Activated CD4-positive, alpha-beta T cell treated with anti-CD3 and anti-CD28 coated beads, Interleukin-2, amount 10 ng/mL, durations not matched to agents 7 days and 5 days (primary cell): Measurements from ENCODE around the gene CAV3. TPM values are rescaled to one million over a fixed set of nuclear protein-coding genes. Genes with fewer than 3 reads are reported as not detected.

Experiments used
- CTCF ChIA-PET: fragments of 350-600 bp; sonication (Branson Sonifier 250); formaldehyde crosslinking; loops from one replicate; lab custom pipeline; 2021; ENCODE audit warnings: antibody characterized with exemption; lab: Charles Lee
- POLR2A ChIA-PET: fragments of 350-600 bp; sonication (Branson Sonifier 250); formaldehyde crosslinking; loops from one replicate; lab custom pipeline; 2021; ENCODE audit warnings: antibody characterized with exemption; lab: Charles Lee
- DNase-seq: peaks from one replicate; pipeline ENCODE4 v3.0.0-alpha.2; 2020
- H3K27ac Mint-ChIP-seq: one replicate; pipeline ENCODE4 v1.8.0; 2021; ENCODE audit warnings: mild to moderate bottlenecking, moderate library complexity, mixed read lengths
- H3K27me3 Mint-ChIP-seq: one replicate; pipeline ENCODE4 v1.8.0; 2021; ENCODE audit warnings: mixed read lengths
- H3K36me3 Mint-ChIP-seq: one replicate; pipeline ENCODE4 v1.8.0; 2021; ENCODE audit warnings: low read depth, mixed read lengths
- H3K4me1 Mint-ChIP-seq: one replicate; pipeline ENCODE4 v1.8.0; 2021; ENCODE audit warnings: mixed read lengths
- H3K4me3 Mint-ChIP-seq: one replicate; pipeline ENCODE4 v1.8.0; 2021; ENCODE audit warnings: mild to moderate bottlenecking, moderate library complexity, mixed read lengths
- H3K9me3 Mint-ChIP-seq: one replicate; pipeline ENCODE4 v1.8.0; 2021; ENCODE audit warnings: mixed read lengths
- total RNA-seq, 2 experiments: library from RNA; stranded (reverse); gene quantifications; one replicate each; pipeline ENCODE4 v1.2.3, GENCODE V29; 2021

The CAV3 gene
- total RNA-seq, 2 experiments from 2014 or later = not detected

DNA sequence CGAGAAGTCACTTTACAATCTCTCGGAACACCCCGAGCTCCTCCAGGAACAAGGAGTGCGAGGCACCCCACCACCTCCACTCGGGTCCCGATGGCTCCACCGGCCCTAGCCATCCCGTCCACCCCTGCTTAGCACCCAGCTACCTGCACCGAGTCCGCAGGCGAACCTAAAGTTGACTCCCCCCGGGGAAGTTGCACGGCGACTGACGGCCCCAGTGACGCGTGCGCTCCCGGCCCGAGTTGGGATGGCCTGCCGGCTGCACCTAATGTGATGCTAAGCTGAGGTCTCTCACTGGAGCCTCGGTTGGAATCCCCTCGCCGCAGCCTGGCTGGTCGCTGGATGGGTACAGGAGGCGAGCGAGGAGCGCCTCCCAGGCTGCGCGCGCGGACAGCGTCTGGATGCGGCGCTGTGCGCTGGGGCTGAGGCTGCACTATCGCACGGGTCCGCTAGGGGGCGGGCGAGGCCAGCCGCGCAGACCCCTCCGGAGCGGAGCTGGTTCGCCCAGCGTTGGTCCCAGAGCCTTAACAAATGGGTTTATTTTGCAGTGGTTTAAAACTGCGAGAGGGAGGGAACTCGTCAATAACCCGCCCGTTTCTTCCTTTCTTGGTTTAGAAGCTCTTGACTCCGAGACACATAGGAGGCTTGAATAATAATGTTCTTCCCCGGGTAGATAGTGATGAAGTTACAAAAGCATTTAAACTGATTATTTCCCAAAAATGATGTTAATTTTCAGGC, 35.7 kb downstream of the CAV3 start, which contains the start of gene OXTR:
Gene OXTR (minus strand): TSS at position 526 of the 735 bp plus-strand sequence. CDS start 1,426 bp downstream, outside the sequence.
- peak; percentile 52 for DNase-seq
- Mint-ChIP-seq H3K27me3 (peaks cover 52% of the 10 kb centered on the region), H3K4me3 (peak within 1 kb of the TSS; percentile 39), H3K27ac (no peak within 1 kb of the TSS), H3K9me3 (no peaks in the 10 kb centered on the region), H3K4me1 (peaks cover 15% of the 10 kb centered on the region), H3K36me3 (no peaks in the 10 kb centered on the region)
- CTCF ChIA-PET = interaction anchor here (0.7 to 1.4 kb wide), 4 partner anchors 13 to 30 kb away, joined by 3 read pairs; no protein-coding TSS in a partner anchor
- POLR2A ChIA-PET = no interaction called here

DNA sequence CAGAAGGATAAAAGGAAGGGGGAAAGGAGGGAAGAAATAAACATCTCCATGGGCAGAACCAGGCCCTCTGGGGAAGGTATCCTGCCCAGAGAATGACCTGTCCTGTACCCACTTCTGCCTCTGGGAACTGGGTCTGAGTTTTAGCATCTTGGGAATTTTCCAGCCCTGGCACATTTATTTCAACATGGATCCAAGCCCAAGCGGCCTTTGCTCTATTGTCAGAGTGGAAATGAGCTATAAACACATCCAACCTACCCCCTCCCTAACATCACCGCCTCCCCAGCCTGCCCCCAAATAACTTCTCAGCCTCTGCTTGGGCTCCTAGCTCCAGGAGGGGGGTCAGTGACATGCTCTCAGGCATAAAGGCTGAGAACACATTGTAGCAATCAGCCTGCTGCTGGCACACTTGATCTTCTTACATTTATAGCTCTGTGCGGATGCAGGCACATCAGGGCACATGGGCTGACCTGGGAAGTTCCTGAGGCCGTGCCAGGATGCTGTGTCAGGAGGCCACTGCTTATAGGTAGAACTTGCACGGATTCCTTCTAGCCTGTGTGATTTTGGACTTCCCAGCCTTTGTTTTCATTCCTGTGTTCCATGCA, 40.4 kb downstream of the CAV3 start:
- Mint-ChIP-seq H3K27me3 (peaks cover 23% of the 10 kb centered on the region), H3K4me1 (peaks cover 6% of the 10 kb centered on the region), H3K27ac (no peak overlapping the region), H3K4me3 (no peak overlapping the region), H3K36me3 (no peaks in the 10 kb centered on the region), H3K9me3 (no peaks in the 10 kb centered on the region)
- POLR2A ChIA-PET = no interaction called here
- no peak for DNase-seq
- CTCF ChIA-PET = no interaction called here

DNA sequence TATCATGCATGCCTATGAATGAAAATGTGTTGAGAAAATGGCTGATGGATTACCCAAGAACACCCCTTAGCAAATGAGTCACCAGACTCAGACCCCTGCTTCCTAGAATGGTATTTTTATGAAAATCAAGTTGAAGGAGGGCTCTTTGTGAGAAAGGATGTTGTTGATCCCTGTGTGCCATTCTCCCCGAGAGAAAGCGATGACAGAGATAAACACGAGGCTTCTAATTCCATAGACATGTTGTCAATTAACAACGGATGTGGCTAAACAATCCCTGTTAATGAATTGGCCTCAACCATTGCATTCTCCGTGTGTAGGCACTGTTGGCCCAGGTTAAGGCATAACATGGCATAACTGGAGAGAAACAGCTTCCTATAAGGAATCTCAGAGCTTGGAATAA, 41.6 kb downstream of the CAV3 start:
- H3K27ac Mint-ChIP-seq = no peak overlapping the region
- H3K4me3 Mint-ChIP-seq = no peak overlapping the region
- POLR2A ChIA-PET = no interaction called here
- CTCF ChIA-PET = no interaction called here
- no peaks in the 10 kb centered on the region for H3K9me3 Mint-ChIP-seq
- H3K27me3 Mint-ChIP-seq = peaks cover 12% of the 10 kb centered on the region
- H3K36me3 Mint-ChIP-seq = no peaks in the 10 kb centered on the region
- no peak for DNase-seq
- no peaks in the 10 kb centered on the region for H3K4me1 Mint-ChIP-seq

DNA sequence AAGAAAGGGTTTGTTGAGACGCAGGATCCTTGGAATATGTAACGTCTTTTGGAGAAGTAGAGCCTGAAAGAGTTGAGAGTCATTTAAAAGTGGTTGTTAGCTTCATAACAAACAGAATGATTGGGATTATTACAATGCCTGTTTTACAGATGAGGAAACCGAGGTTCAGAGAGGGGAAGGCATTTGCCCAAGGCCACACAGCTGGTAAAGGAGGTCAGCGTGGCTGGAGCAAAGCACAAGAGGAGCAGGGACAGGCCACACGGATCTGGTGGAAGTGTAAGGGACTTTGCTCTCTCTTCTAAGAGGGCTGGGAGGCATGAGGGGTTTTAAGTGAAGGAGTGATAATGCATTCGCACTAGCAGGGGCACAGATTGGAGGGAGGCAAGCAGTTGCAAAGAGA, 42.0 kb downstream of the CAV3 start:
- DNase-seq = no peak
- Mint-ChIP-seq H3K4me1 (no peaks in the 10 kb centered on the region), H3K9me3 (no peaks in the 10 kb centered on the region), H3K27ac (no peak overlapping the region), H3K27me3 (peaks cover 8% of the 10 kb centered on the region), H3K4me3 (no peak overlapping the region), H3K36me3 (no peaks in the 10 kb centered on the region)
- CTCF ChIA-PET = no interaction called here
- POLR2A ChIA-PET = no interaction called here

DNA sequence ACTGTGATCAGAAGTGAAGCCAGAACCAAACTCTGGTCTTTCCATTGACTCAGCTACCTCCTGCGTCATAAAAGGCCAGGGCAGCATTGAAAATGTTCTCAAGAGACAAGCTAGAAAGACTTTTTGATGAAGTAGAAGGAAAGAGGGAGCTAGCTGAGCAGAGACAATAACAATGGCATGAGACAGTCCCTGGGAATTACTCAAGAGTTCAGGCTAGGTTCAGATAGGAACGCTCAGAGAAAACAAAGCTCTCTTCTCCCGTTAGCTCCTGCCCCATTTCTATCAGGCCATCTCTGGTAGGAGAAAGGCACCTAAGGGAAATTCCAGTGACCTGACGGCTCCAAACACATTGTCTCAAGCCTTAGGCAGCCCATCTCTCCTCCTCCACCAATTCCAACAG, 42.8 kb downstream of the CAV3 start:
- POLR2A ChIA-PET = no interaction called here

DNA sequence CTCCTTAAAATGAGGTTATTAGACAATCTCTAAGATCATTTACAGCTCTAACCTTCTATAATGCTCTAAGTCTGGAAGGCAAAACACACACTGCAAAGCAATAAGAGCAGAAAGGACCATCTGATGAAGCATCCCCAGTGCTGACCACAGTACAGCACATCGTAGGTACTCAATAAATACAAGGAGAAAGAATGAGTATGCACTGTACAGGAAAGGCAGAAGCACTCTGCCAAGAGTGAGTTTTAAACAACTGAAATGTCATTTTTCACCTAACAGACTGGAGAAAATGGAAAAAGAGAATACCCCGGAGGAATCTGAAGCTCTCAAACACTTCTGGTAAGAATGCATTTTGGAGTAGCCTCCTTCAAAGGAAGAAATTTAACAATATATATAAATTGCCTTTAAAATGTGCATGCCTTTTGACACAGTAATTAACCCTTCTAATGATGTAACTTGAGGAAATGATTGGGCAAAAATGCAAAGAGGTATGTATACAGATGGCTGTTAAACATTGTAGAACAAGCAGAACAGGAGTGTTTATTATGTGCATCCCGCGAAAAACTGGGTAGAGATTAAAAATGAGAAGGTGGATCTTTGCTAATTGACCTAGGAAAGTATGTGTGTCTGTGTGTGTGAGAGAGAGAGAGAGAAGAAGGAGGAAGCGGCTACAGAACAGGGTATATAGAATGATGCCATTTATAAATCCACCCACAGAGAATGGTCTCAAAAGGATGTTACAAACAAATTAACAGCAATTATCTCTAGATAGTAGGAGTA, 43.8 kb downstream of the CAV3 start:
- CTCF ChIA-PET = interaction anchor here (1.1 kb wide), 1 partner anchor 16 kb away, joined by 3 read pairs; no protein-coding TSS in a partner anchor
- Mint-ChIP-seq H3K27ac (no peak overlapping the region), H3K4me1 (no peaks in the 10 kb centered on the region), H3K27me3 (no peaks in the 10 kb centered on the region), H3K4me3 (no peak overlapping the region), H3K36me3 (no peaks in the 10 kb centered on the region), H3K9me3 (no peaks in the 10 kb centered on the region)
- DNase-seq = no peak
- POLR2A ChIA-PET = no interaction called here

More for the DNA sequence above, 42.8 kb downstream of the CAV3 start:
- DNase-seq = no peak
- Mint-ChIP-seq H3K4me1 (no peaks in the 10 kb centered on the region), H3K9me3 (no peaks in the 10 kb centered on the region), H3K27me3 (peaks cover 1% of the 10 kb centered on the region), H3K27ac (no peak overlapping the region), H3K36me3 (no peaks in the 10 kb centered on the region), H3K4me3 (no peak overlapping the region)
- CTCF ChIA-PET = no interaction called here

DNA sequence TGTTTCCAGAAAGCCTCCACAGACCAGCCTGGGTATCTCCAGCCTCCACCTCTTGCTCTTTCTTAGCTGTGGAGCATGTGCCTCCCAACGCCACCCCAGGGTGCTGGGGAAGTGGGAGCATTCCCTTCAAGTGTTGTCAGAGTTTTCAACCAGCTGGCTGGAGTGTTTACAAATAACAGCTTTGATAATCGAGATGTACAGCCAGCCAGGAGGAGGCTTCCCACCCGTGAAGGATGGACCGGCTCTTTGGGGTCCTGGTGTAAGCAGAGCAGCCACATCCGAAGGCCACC, 44.3 kb downstream of the CAV3 start:
- no peaks in the 10 kb centered on the region for H3K9me3 Mint-ChIP-seq
- no peaks in the 10 kb centered on the region for H3K27me3 Mint-ChIP-seq
- H3K4me1 Mint-ChIP-seq = no peaks in the 10 kb centered on the region
- no peak overlapping the region for H3K27ac Mint-ChIP-seq
- no peak for DNase-seq
- ChIA-PET CTCF (interaction anchor here (0.8 to 1.1 kb wide), 2 partner anchors 16 to 53 kb away, joined by 3 read pairs; no protein-coding TSS in a partner anchor), POLR2A (no interaction called here)
- no peaks in the 10 kb centered on the region for H3K36me3 Mint-ChIP-seq
- H3K4me3 Mint-ChIP-seq = no peak overlapping the region

DNA sequence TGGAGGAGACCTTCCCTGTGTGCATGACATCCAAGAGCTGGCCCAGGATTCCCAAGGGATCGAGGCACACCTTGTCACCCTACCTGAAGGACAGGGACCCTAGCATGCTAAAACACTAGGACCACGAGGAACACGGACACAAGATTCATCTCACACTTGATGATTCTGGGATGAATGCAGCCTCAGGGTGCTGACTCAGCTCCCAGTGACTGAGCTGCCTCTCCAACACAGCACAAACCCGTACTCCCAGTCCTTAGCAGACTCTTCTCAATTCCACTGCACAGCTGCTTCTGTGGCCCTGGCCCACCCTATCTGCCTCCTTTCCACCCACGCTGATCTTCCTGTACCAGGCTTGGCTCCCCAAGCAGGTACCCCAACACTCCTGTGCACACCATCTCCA, 44.9 kb downstream of the CAV3 start:
- Mint-ChIP-seq H3K4me3 (no peak overlapping the region), H3K27me3 (no peaks in the 10 kb centered on the region), H3K4me1 (no peaks in the 10 kb centered on the region), H3K36me3 (no peaks in the 10 kb centered on the region), H3K27ac (no peak overlapping the region), H3K9me3 (no peaks in the 10 kb centered on the region)
- DNase-seq = no peak
- POLR2A ChIA-PET = no interaction called here
- CTCF ChIA-PET = interaction anchor here (0.8 kb wide), 1 partner anchor 54 kb away, joined by 3 read pairs; no protein-coding TSS in a partner anchor

DNA sequence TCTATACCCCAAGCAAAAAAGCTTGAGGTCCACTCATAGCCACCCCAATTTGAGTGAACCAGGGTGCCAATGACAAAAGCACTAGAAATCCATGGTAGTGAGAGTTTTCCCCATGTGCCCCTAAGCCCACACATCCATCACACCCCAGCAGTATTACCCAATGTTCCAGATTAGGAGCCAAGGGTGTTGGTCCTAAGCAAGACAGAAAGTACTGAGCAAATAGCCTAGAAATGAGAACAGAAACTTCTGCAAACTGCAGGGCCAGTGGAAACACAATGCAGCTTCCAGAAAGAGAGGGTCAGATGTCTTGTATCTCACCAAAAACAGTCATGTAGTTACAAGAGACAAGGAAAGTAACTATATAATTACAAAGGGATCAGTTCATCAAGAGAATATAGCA, 46.7 kb downstream of the CAV3 start:
- DNase-seq = no peak
- H3K36me3 Mint-ChIP-seq = no peaks in the 10 kb centered on the region
- H3K4me3 Mint-ChIP-seq = no peak overlapping the region
- H3K4me1 Mint-ChIP-seq = no peaks in the 10 kb centered on the region
- no peak overlapping the region for H3K27ac Mint-ChIP-seq
- ChIA-PET POLR2A (no interaction called here), CTCF (no interaction called here)
- H3K27me3 Mint-ChIP-seq = no peaks in the 10 kb centered on the region
- no peaks in the 10 kb centered on the region for H3K9me3 Mint-ChIP-seq

DNA sequence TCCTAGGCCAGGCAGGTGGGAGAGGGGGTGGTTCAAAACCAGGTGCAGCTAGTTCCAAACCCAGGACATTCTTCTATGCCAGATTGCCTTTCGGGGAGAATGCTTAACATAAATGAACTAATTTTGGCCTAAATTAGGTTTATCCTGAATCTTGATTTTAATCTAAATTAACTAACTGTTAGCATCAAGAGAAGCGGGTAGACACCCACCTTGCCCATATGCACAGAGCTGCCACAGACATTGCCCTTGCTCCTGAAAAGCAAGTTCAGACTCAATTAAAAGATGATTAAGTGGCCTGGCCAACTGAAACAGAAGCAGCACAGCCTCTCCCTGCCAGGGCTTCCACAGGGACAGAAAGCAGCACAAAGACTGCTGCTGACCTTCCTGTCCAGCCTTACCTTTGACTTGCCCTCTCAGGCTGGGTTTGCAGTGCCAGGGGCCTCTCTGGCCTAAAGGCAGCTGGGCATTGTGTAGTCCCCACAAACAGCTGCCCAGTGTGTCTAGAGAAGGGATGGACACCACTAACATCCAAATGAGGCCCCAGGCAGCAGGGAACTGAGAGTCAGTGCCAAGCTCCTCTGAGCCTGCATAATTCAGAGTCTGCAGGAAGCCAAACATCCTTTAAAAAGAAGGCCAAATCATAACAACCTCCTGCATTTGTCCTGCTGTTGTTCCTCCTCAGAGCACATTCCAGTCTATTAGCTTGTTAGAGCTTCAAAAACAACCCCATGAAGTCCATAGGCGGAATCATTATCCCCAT, 51.3 kb downstream of the CAV3 start:
- Mint-ChIP-seq H3K36me3 (no peaks in the 10 kb centered on the region), H3K4me1 (no peaks in the 10 kb centered on the region)
- POLR2A ChIA-PET = no interaction called here

DNA sequence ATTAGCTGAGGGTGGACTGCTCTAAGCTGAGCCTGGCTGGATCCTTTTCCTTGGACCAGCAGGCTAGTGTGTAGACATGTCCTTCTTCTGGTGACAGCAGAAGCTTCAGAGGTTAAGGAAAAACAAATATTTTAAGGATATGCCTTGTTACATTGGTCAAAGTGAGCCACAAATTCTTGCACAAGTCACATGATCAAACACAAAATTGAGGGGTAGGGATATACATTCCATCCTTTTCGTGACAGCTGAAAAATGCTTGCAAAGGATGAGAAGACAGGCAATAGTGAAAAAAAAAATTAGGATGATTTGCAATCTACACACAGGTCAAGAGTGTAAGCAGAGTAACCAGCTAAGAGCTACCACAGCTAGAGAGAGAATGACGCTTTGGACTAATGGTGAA, 56.9 kb downstream of the CAV3 start:
- Mint-ChIP-seq H3K27ac (no peak overlapping the region), H3K27me3 (peaks cover 4% of the 10 kb centered on the region), H3K36me3 (no peaks in the 10 kb centered on the region), H3K9me3 (peaks cover 7% of the 10 kb centered on the region), H3K4me3 (no peak overlapping the region), H3K4me1 (no peaks in the 10 kb centered on the region)
- ChIA-PET POLR2A (no interaction called here), CTCF (no interaction called here)
- DNase-seq = no peak

More for the DNA sequence above, 51.3 kb downstream of the CAV3 start:
- CTCF ChIA-PET = no interaction called here
- H3K27ac Mint-ChIP-seq = no peak overlapping the region
- no peak for DNase-seq
- H3K4me3 Mint-ChIP-seq = no peak overlapping the region
- H3K27me3 Mint-ChIP-seq = peaks cover 4% of the 10 kb centered on the region
- H3K9me3 Mint-ChIP-seq = peaks cover 7% of the 10 kb centered on the region

DNA sequence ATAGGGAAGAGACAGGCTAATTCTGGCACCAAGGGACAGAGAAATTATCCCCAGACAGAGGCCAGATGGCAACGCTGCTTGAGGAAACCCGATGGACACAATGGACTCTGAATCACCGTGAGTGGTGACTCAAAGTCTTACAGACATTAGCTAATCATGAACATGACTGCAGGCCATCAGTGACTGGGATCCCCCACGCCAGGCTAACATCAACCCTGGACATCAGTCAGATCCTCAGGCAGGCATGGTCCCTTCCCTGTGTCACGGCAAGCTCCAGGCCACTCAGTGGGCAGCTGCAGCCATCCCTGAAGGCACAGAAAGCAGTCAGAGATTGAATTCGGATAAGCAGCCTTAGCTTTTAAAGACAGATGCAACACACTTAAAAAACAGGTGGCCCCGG, 59.6 kb downstream of the CAV3 start:
- peaks cover 7% of the 10 kb centered on the region for H3K9me3 Mint-ChIP-seq
- DNase-seq = no peak
- H3K4me3 Mint-ChIP-seq = no peak overlapping the region
- ChIA-PET POLR2A (no interaction called here), CTCF (interaction anchor here (1.5 kb wide), 1 partner anchor 16 kb away, joined by 3 read pairs; no protein-coding TSS in a partner anchor)
- H3K4me1 Mint-ChIP-seq = no peaks in the 10 kb centered on the region
- H3K27me3 Mint-ChIP-seq = peaks cover 4% of the 10 kb centered on the region
- H3K27ac Mint-ChIP-seq = no peak overlapping the region
- no peaks in the 10 kb centered on the region for H3K36me3 Mint-ChIP-seq
